Measurements from ENCODE around the gene KRT77. TPM values are rescaled to one million over a fixed set of nuclear protein-coding genes. Genes with fewer than 3 reads are reported as not detected.

Gene KRT77
- total RNA-seq, 1 experiment from 2014 or later = not detected

GRCh38 chr12:52645120-52645761 is 58.1 kb downstream of the KRT77 start:
- no peak for TF ChIP-seq EZH2 (IDR thresholded peaks at IDR 0.05; ENCODE audit: low read length, unreplicated experiment)
- no peak for TF ChIP-seq CTCF (conservative IDR thresholded peaks at IDR 0.05; ENCODE audit: low read depth, low read length)
- TF ChIP-seq EZH2phosphoT487 (IDR thresholded peaks at IDR 0.05; ENCODE audit: borderline replicate concordance, low read length) = no peak
- intact Hi-C loops (cut with micrococcal nuclease) = no loop called here
- Histone ChIP-seq H2AFZ (ENCODE audit: low read length) (no peak overlapping the region), H3K9ac (ENCODE audit: low read length) (no peak overlapping the region), H4K20me1 (ENCODE audit: low read length) (no peaks in the 10 kb centered on the region), H3K79me2 (ENCODE audit: low read length) (no peaks in the 10 kb centered on the region), H3K9me3 (ENCODE audit: low read length) (no peaks in the 10 kb centered on the region), H3K4me3 (ENCODE audit: low read length) (no peak overlapping the region), H3F3A (ENCODE audit: low read length, unreplicated experiment) (no peaks in the 10 kb centered on the region), H3K4me2 (ENCODE audit: low read length) (no peak overlapping the region), H3K9me2 (replicated peaks; ENCODE audit: low read length) (no peaks in the 10 kb centered on the region), H3K36me3 (ENCODE audit: low read depth, low read length) (no peaks in the 10 kb centered on the region), H3K27me3 (ENCODE audit: low read length) (peaks cover 42% of the 10 kb centered on the region), H3K4me1 (ENCODE audit: insufficient read depth, low read length) (0 out of 2 replicates have a peak, but pooled peaks cover 2% of the 10 kb centered on the region), H3K27ac (ENCODE audit: low read length) (no peak overlapping the region)
- DNase-seq (no peak), ATAC-seq (no peak)
- BruUV-seq (replicated peaks) = no TSS peak
- ChIA-PET CTCF (no interaction called here), POLR2A (ENCODE audit: unreplicated experiment) (no interaction called here)

- Histone ChIP-seq H3K4me3 (ENCODE audit: low read length) (no peak overlapping the region), H3K9me2 (replicated peaks; ENCODE audit: low read length) (no peaks in the 10 kb centered on the region), H3K4me2 (ENCODE audit: low read length) (no peak overlapping the region), H3K27ac (ENCODE audit: low read length) (no peak overlapping the region), H2AFZ (ENCODE audit: low read length) (no peak overlapping the region), H3F3A (ENCODE audit: low read length, unreplicated experiment) (no peaks in the 10 kb centered on the region), H3K36me3 (ENCODE audit: low read depth, low read length) (no peaks in the 10 kb centered on the region), H4K20me1 (ENCODE audit: low read length) (no peaks in the 10 kb centered on the region), H3K4me1 (ENCODE audit: insufficient read depth, low read length) (no peaks in the 10 kb centered on the region), H3K79me2 (ENCODE audit: low read length) (no peaks in the 10 kb centered on the region), H3K27me3 (ENCODE audit: low read length) (peaks cover 51% of the 10 kb centered on the region), H3K9ac (ENCODE audit: low read length) (no peak overlapping the region), H3K9me3 (ENCODE audit: low read length) (no peaks in the 10 kb centered on the region)
- DNase-seq (no peak), ATAC-seq (no peak)
- ChIA-PET POLR2A (ENCODE audit: unreplicated experiment) (no interaction called here), CTCF (no interaction called here)
- intact Hi-C loops (cut with micrococcal nuclease) = no loop called here
- no TSS peak for BruUV-seq (replicated peaks)
- TF ChIP-seq EZH2phosphoT487 (IDR thresholded peaks at IDR 0.05; ENCODE audit: borderline replicate concordance, low read length) (no peak), EZH2 (IDR thresholded peaks at IDR 0.05; ENCODE audit: low read length, unreplicated experiment) (no peak), CTCF (conservative IDR thresholded peaks at IDR 0.05; ENCODE audit: low read depth, low read length) (no peak)
These were observed 59.3 kb downstream of the KRT77 start for GRCh38 chr12:52644078-52644415.

- ChIA-PET POLR2A (ENCODE audit: unreplicated experiment) (no interaction called here), CTCF (no interaction called here)
- Histone ChIP-seq H4K20me1 (ENCODE audit: low read length) (no peaks in the 10 kb centered on the region), H3K4me3 (ENCODE audit: low read length) (no peak overlapping the region), H2AFZ (ENCODE audit: low read length) (no peak overlapping the region), H3K9me2 (replicated peaks; ENCODE audit: low read length) (no peaks in the 10 kb centered on the region), H3K4me2 (ENCODE audit: low read length) (no peak overlapping the region), H3K27me3 (ENCODE audit: low read length) (peaks cover 57% of the 10 kb centered on the region), H3F3A (ENCODE audit: low read length, unreplicated experiment) (no peaks in the 10 kb centered on the region), H3K27ac (ENCODE audit: low read length) (no peak overlapping the region), H3K4me1 (ENCODE audit: insufficient read depth, low read length) (no peaks in the 10 kb centered on the region), H3K9ac (ENCODE audit: low read length) (no peak overlapping the region), H3K79me2 (ENCODE audit: low read length) (no peaks in the 10 kb centered on the region), H3K36me3 (ENCODE audit: low read depth, low read length) (no peaks in the 10 kb centered on the region), H3K9me3 (ENCODE audit: low read length) (no peaks in the 10 kb centered on the region)
- DNase-seq (no peak), ATAC-seq (no peak)
- TF ChIP-seq EZH2phosphoT487 (IDR thresholded peaks at IDR 0.05; ENCODE audit: borderline replicate concordance, low read length) (no peak), EZH2 (IDR thresholded peaks at IDR 0.05; ENCODE audit: low read length, unreplicated experiment) (no peak), CTCF (conservative IDR thresholded peaks at IDR 0.05; ENCODE audit: low read depth, low read length) (no peak)
- intact Hi-C loops (cut with micrococcal nuclease) = no loop called here
- BruUV-seq (replicated peaks) = no TSS peak
These were observed 59.9 kb downstream of the KRT77 start for GRCh38 chr12:52643233-52644077.

Measured in PC-3 (cell line).